HuH-7.5 (cell line): Measurements from ENCODE around the gene FOSL2.

ENCODE experiments used
- DNase-seq: peaks from one replicate; pipeline ENCODE4 v3.0.0; 2011; ENCODE audit warnings: low spot score

The FOSL2 gene

GRCh38 chr2:28433935-28434599 lies 41.4 kb downstream of the FOSL2 start:
- no peak for DNase-seq

GRCh38 chr2:28434600-28434989 lies 41.9 kb downstream of the FOSL2 start:
- DNase-seq = peak; percentile 34

GRCh38 chr2:28435241-28435640 lies 42.6 kb downstream of the FOSL2 start:
- DNase-seq = no peak

GRCh38 chr2:28435814-28436351 lies 43.2 kb downstream of the FOSL2 start:
- no peak for DNase-seq

GRCh38 chr2:28436525-28437051 lies 43.9 kb downstream of the FOSL2 start:
- no peak for DNase-seq

- DNase-seq = no peak
Observed at GRCh38 chr2:28437149-28437835, 44.6 kb downstream of the FOSL2 start.

GRCh38 chr2:28437918-28438317 lies 45.3 kb downstream of the FOSL2 start:
- DNase-seq = no peak

GRCh38 chr2:28438532-28439063 lies 45.9 kb downstream of the FOSL2 start:
- no peak for DNase-seq

GRCh38 chr2:28439127-28439526 lies 46.5 kb downstream of the FOSL2 start:
- no peak for DNase-seq

GRCh38 chr2:28439763-28440162 lies 47.1 kb downstream of the FOSL2 start:
- DNase-seq = no peak

GRCh38 chr2:28442328-28442727 lies 49.7 kb downstream of the FOSL2 start:
- DNase-seq = no peak

- DNase-seq = no peak
Observed at GRCh38 chr2:28444956-28445355, 52.3 kb downstream of the FOSL2 start.

- DNase-seq = no peak
Observed at GRCh38 chr2:28445448-28446258, 53.0 kb downstream of the FOSL2 start.

GRCh38 chr2:28446531-28446930 lies 53.9 kb downstream of the FOSL2 start:
- DNase-seq = no peak

GRCh38 chr2:28447086-28447485 lies 54.4 kb downstream of the FOSL2 start:
- no peak for DNase-seq

GRCh38 chr2:28447943-28448792 lies 55.5 kb downstream of the FOSL2 start:
- no peak for DNase-seq

- DNase-seq = no peak
Observed at GRCh38 chr2:28448793-28449100, 56.1 kb downstream of the FOSL2 start.

GRCh38 chr2:28449126-28449487 lies 56.4 kb downstream of the FOSL2 start:
- no peak for DNase-seq

GRCh38 chr2:28449488-28450395 lies 57.1 kb downstream of the FOSL2 start:
- no peak for DNase-seq

- DNase-seq = no peak
Observed at GRCh38 chr2:28450901-28451565, 58.4 kb downstream of the FOSL2 start.
